Gastroesophageal sphincter (tissue), 3 donors: ENCODE data around the gene COPZ1.

Experiments used
- EP300 ChIP-seq: sonication (generic); formaldehyde crosslinking; IDR thresholded peaks from one replicate; pipeline ENCODE4 v1.6.1; 2017; ENCODE audit warnings: antibody characterized with exemption, mild to moderate bottlenecking
- TF ChIP-seq, protein P1 (sequence below), 4 experiments: fragments of 200-600 bp in 2 of 4; fragments of 450-650 bp in 2 of 4; sonication (generic) in 1 of 4; IDR thresholded peaks; one replicate each; pipeline ENCODE4 v1.5.1; 2017 to 2019; ENCODE audit warnings: antibody characterized with exemption in 4 of 4, mild to moderate bottlenecking in 2 of 4, moderate library complexity in 2 of 4

- TF ChIP-seq, protein P1, sequence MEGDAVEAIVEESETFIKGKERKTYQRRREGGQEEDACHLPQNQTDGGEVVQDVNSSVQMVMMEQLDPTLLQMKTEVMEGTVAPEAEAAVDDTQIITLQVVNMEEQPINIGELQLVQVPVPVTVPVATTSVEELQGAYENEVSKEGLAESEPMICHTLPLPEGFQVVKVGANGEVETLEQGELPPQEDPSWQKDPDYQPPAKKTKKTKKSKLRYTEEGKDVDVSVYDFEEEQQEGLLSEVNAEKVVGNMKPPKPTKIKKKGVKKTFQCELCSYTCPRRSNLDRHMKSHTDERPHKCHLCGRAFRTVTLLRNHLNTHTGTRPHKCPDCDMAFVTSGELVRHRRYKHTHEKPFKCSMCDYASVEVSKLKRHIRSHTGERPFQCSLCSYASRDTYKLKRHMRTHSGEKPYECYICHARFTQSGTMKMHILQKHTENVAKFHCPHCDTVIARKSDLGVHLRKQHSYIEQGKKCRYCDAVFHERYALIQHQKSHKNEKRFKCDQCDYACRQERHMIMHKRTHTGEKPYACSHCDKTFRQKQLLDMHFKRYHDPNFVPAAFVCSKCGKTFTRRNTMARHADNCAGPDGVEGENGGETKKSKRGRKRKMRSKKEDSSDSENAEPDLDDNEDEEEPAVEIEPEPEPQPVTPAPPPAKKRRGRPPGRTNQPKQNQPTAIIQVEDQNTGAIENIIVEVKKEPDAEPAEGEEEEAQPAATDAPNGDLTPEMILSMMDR (IDR thresholded peaks at IDR 0.05), result no peak
- TF ChIP-seq EP300, result no peak
Observed at GRCh38 chr12:54352022-54352531, 27.1 kb downstream of the COPZ1 start.
